Medulla oblongata (tissue), 1 donor: ENCODE measurements around the gene ME3.

Experiments used
- DNase-seq: peaks from one replicate; pipeline ENCODE4 v3.0.0-alpha.2; 2015; ENCODE audit errors: extremely low spot score

Gene ME3

GRCh38 chr11:86489442-86489841, 183.0 kb downstream of the ME3 start:
- no peak for DNase-seq

DNA sequence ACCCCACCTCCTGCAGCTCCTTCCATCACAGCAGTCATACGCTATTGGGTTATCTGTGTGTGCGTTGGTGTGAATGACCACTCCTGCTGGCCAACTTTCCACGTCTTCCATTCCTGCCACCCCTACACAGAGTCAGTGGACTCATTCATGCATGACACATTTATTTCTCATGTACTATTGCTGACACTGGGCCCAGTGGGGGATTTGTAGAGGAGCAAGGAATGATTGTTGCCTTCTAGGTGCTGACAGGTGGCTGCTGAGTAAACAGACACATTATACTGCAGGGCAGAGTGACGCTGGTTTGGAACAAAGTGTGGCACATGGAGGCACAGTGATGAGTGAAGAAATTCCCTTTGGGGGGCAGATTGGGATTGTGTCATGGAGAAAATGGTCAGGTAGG, 183.9 kb downstream of the ME3 start:
- no peak for DNase-seq

DNA sequence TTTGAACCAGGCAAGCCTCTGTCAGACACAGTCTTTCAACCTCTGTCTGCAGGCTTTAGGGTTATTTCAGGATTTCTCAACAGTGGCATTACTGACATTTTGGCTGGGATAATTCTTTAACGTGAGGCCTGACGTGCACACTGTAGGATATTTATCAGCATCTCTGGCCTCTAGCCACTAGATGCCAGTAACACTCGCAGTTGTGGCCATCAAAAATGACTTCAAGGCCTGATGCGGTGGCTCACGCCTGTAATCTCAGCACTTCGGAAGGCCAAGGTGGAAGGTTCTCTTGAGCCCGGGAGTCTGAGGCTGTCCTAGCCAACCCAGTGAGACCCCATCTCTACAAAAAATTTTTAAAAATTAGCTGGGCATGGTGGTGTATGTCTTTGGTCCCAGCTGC, 184.7 kb downstream of the ME3 start:
- no peak for DNase-seq

DNA sequence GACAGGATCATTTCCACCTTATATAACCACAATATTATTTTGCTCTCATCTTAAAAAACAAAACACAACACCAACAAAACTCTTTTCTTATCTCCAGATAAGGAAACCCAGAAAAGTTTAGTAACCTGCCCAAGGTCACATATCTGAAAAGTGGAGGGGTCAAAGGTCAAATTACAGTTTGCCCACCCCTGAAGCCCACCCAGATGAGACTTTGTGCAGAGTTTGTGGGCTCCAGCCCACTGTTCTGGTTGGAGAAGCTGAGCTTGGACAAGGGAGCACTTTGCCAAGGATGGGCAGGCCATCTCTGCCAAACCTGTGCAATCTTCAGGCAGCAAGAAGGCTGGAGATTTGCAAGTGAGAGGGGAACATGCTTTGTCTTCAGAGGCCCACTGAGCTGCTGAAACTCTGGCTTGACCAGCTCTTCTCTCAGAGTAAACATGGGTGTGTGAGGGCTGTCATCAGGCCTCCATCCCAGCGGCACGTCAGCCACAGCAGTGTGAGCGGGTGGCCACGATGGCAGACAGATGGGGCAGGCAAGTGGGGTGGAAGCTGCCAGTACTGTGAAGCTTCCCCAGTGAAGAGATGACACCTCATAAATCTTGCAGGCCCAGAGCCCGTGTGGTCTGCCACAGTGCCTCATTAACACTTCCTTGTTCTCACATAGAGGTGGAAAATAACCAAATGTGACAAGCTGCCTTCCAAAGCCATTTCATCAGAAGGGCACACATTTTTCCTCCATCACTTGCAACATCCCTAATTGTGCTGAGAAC, 186.0 kb downstream of the ME3 start:
- DNase-seq: no peak

GRCh38 chr11:86484795-86485166, 187.6 kb downstream of the ME3 start:
- no peak for DNase-seq

GRCh38 chr11:86483940-86484794, 188.2 kb downstream of the ME3 start:
- DNase-seq: no peak

GRCh38 chr11:86483610-86483939, 188.8 kb downstream of the ME3 start:
- no peak for DNase-seq

DNA sequence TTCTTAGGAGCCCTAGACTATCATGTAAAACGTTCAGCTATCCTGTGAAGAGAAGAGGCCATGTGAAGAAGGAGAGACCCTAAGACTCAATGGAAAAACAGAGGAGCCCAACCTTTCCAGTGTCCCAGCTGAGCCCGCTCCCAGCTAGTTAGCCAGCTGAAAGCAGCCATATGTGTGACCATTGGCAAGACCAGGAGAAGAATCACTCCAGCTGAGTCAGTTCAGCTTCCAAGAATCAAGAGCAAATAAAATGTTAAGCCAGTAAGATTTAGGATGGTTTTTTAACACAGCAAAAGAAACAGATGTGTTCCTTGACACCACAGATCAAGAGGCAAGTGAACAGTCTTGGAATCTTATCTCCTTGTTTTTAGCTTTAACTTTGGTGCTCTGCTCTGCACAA, 189.7 kb downstream of the ME3 start:
- no peak for DNase-seq

DNA sequence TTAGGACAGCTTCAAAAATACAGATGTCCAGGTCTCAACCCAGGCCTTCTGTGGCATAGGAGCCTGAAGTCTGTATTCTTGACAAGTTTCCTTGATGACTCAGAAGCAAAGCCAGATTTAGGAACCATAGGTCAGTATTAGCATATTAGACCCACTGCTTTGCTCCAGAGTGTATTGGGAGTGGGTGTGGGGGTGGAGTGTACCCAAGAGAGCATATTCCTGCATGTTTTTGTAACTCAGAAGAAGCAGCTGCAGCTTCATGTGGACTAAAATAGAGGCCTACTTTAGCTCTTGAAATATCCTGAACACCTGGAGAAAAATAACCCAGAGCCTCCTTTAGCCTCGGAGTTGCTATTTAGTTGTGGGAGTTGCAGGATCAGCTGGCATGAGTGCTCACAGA, 191.0 kb downstream of the ME3 start:
- no peak for DNase-seq

DNA sequence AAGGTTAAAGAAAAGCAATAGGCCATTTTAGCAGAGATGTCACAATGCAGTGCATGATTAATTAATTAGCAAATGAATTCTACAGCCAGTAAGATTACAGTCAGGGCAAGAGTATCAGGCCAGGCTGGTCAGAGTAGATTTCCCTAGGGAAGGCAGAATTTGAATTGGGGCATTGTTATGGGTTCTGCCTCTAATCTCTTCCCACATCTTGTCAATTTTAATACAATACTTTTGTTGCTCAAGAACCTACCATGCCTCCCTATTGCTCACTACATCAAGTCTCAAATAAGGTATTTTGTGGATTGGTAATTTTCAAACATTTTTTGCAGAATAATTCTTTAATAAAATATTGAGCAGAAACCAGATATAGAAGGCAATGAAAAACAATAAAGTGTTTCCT, 194.1 kb downstream of the ME3 start:
- DNase-seq: no peak

- DNase-seq: peak; percentile 27
These were observed 194.8 kb downstream of the ME3 start for GRCh38 chr11:86477495-86478155.

GRCh38 chr11:86476109-86476861, 196.1 kb downstream of the ME3 start:
- DNase-seq: no peak

DNA sequence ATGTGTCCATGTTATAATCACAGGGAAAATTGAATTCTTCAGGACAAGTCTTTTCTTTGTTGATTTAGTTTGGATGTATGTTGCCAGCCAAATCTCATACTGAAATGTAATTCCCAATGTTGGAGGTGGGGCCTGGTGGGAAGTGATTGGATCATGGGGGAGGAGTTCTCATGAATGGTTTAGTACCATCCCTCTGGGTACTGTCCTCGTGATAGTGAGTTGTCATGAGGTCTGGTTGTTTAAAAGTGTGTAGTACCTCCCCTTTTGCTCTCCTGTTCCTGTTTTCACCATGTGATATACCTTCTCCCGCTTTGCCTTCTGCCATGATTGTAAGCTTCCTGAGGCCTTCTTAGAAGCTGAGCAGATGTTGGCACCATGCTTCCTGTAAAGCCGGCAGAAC, 197.4 kb downstream of the ME3 start:
- no peak for DNase-seq

DNA sequence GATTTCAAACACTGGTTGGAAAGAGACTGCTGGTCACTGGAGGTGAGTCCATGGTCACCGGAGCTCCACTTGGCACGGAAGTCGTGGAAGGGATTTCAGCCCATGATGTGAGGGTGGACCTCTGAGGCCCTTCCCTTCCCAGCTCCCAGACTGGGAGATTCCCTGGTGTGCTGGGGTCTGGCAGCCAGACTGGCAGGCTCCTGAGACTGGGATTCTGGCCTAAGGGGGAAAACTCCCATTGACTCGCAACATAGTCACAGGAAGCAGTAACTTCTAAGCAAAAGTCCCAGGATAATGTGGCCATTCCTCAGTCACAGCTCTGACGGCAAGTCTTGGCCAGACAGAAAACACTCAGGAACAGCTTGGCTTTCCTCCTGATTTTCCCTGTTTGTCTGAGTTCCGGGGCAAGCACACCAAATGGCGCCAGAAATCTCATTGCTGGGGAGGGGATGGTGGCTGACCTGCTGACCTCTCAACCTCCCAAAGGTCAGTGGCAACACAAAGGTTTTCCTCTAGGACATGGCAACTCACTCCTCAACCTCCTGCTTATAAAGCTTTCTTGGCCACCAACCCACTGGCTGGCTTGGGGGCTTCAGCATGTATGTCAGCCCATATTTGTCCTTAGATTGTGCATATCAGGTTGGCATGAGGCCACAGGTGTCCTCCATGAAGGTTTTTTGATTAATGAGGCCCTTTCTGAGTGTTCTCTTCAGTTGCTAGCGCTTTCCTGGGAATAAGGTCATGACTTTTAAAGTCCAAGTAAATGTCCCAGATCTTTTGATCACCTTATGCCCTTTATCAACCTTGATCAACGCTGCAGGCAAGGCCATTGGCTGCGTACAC, 198.2 kb downstream of the ME3 start:
- no peak for DNase-seq

DNA sequence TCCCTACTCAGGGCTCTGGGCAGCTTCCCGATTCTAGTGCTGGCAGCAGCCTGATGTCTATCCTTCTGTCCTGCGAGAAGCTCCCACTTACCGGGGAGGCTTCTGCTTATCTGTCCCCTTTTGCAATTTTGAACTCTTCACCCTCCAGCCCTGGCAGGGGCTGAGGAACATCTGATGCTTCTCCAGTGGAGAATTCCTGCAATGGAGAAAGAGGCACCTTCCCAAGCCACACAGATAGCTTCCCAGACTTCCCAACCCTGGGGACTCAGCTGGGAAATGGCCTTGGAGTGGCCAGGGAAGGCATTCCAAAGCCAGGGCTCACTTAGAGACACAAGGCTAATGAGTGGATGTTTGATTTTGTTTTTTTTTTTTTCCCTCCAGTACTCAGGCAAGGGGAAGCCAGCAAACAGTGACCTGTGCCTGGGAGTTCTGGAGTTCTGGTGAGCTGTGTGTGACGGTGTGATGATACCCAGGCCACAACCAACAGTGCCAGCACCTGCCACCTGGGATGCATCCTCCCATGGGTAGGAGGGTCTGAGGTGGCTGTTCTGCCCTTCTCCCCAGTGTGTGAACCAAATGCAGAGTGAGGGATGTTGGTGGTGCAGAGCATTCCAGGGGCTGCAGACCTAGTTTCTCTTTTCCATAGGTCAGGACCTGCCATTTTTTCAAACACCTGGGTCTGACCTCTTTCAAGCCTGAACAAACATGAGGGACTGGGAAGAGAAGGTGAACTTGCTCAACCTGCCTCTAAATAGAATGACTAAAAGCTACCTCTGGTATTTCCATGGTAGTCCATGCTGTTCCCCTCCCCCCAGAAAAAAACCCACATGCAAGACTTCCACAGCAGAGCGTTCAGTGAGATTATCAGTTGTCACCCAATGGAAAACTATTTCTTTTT, 202.7 kb downstream of the ME3 start:
- DNase-seq: no peak

DNA sequence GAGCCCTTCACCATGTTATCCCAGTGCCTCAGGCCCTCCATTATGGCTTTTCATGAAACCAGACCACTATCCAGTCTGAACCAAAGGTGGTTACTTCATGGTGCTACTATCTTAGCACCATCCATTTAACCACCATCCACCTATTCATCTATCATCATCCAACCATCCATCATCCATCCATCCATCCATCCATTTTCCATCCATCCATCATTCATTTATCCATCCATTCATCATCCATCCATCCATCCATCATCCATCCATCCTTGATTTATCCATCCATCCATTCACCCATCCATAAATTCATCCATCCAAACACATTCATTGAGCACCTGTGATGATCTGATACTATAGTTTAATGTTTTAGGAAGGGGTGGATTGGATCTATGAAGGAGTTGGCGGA, 204.2 kb downstream of the ME3 start:
- no peak for DNase-seq

DNA sequence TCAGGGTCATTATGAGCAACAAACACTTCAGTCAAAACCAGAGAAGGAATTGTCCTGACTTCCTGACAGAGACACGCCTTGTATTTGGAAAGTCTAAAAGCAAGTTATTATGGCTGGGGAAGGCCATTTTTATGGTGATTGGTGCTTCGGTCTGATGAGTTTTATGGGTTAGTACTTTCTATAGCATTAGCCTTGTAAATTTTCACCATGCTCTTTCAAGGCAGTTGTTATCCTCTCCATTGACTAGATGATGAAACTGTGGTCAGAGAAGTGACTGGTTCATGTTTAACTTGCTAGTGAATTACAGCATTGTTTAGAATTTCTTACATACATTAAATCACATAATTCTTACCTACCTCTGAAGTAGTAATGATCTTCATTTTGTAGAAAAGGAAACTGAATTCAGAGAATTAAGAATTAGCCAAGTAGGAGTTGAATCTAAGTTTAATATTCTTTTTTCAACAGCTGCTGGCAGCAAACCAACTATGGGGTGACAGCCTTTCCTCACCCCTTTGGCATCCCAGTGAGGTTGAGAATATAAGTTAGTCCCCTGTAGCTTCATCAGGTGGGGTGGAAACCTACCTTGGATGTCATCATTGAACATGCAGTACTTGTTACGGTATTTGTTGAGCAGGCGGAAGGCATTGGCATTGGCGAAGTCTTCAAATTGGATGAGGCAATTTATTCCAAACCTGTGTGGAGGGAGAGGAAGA, 207.8 kb downstream of the ME3 start:
- DNase-seq: no peak

DNA sequence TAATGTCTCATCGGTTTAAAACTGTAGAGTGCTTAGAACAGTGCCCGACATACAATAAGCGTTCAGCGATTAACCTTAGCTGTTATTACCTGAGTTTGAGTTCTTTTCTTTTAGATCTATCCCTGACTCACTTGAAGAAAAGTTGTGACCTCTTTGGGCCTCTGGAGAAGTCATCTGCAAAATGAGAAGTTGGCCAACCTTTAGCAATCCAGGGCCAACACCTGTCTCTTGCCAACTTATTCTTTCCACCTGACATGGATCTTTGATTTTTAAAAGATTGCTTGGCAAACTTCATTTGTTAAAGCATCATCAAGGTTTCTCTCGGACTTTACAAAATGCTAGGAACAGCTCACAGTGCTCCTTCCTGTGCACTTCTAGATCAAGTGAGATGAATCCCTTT, 208.5 kb downstream of the ME3 start:
- no peak for DNase-seq

GRCh38 chr11:86463120-86463519, 209.3 kb downstream of the ME3 start:
- DNase-seq: no peak

GRCh38 chr11:86461892-86462291, 210.5 kb downstream of the ME3 start:
- DNase-seq: no peak
